Amniotic stem cell (primary cell): ENCODE results near the gene TMEM116.
"Not testable (repeated sequence)": the region's sequence is repeated elsewhere in the genome, so short reads cannot be mapped to it uniquely, and the experiment has no call there.

ENCODE experiments used
- DNase-seq: peaks from one replicate; lab custom pipeline; 2025; lab: John Stamatoyannopoulos, UW

The TMEM116 gene

GRCh38 chr12:111976291-111976690 is 36.7 kb downstream of the TMEM116 start:
- DNase-seq, result no peak

GRCh38 chr12:111975161-111975931 is 37.6 kb downstream of the TMEM116 start:
- no peak for DNase-seq

DNA sequence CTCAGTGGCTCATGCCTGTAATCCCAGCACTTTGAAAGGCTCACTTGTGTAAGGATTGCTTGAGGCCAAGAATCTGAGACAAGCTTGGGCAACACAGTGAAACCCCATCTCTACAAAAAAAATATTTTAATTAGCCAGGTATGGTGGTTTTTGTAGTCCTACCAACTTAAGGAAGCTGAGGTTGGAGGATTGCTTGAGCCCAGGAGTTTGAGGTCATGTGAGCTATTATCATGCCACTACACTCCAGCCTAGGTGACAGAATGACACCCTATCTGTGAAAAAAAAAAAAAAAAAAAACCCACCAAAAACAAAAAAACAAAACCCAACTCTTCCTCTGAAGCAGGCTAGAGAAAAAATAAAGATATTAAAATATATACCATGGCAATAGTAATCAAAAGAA is 41.2 kb downstream of the TMEM116 start:
- no peak for DNase-seq

- DNase-seq, result no peak
Observed at GRCh38 chr12:111964935-111965334, 48.0 kb downstream of the TMEM116 start.

GRCh38 chr12:111959518-111959917 is 53.4 kb downstream of the TMEM116 start:
- DNase-seq, result not testable (repeated sequence)

DNA sequence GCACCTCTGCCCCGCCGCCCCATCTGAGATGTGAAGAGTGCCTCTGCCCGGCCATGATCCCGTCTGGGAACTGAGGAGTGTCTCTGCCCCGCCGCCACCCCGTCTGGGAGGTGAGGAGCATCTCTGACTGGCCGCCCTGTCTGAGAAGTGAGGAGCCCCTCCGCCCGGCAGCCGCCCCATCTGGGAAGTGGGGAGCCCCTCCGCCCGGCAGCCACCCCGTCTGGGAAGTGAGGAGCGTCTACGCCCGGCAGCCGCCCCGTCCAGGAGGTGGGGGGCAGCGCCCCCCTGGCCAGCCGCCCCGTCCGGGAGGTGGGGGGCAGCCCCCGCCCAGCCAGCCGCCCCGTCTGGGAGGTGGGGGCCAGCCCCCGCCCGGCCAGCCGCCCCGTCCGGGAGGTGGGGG is 55.7 kb downstream of the TMEM116 start:
- DNase-seq, result not testable (repeated sequence)

- DNase-seq, result no peak
Observed at GRCh38 chr12:111954969-111955368, 58.0 kb downstream of the TMEM116 start.

DNA sequence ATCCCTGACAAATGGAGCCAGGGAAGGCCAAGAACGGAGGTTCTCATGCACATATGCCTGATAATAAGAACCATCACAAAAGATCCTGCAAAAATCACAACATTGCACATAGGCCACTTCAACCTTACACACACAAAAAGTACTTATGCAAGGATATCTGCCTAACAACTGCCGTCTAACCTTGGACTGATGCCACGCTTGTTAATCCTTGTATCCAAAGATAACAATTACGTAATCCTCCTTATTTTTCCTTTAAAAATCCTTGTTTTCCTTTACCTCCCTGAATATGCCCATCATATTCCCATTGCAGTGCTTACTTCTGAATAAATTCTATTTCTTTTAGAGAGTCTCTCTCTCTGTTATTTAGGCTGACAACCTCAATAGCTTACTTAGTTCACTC is 59.5 kb downstream of the TMEM116 start:
- no peak for DNase-seq

- not testable (repeated sequence) for DNase-seq
Observed at GRCh38 chr12:111952084-111952787, 60.7 kb downstream of the TMEM116 start.

DNA sequence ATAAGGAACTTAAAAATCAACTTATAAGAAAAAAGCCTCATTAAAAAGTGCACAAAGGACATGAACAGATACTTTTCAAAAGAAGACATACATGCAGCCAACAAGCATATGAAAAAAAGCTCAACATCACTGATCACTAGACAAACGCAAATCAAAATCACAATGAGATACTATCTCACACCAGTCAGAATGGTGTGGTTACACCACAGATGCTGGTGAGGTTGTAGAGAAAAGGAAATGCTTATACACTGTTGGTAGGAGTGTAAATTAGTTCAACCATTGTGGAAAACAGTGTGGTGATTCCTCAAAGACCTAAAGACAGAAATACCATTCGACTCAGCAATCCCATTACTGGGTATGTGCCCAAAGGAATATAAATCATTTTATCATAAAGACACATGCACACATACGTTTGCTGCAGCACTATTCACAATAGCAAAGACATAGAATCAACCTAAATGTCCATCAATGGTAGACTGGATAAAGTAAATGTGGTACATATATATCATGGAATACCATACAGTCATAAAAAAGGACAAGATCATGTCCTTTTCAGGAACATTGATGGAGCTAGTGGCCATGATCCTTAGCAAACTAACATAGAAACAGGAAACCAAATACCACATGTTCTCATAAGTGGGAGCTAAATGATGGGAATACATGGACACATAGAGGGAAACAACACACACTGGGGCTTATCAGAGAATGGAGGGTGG is 61.8 kb downstream of the TMEM116 start:
- DNase-seq, result not testable (repeated sequence)

- no peak for DNase-seq
Observed at GRCh38 chr12:111943929-111944328, 69.0 kb downstream of the TMEM116 start.

- DNase-seq, result peak; percentile 41
Observed at GRCh38 chr12:111942557-111942956, 70.4 kb downstream of the TMEM116 start.

GRCh38 chr12:111937429-111937828 is 75.5 kb downstream of the TMEM116 start:
- DNase-seq, result no peak

DNA sequence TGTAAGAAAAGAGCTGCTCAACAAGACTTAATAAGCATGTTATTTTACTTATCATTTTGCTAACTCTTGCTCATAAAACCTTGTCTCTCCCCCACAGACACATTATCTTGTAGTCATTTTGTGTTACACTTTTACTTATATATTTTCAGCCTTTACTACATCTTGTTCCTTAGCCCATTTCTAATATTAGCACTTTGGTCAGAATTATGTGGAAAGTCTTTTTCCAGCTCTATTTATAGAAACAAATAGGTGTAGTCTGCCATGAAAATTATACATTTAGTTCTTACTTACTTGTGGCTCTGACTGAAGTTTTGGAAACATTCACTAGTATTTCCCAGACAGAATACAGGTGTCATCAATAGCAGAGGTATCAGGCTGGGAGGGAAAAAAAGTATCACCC is 76.1 kb downstream of the TMEM116 start:
- DNase-seq, result no peak

DNA sequence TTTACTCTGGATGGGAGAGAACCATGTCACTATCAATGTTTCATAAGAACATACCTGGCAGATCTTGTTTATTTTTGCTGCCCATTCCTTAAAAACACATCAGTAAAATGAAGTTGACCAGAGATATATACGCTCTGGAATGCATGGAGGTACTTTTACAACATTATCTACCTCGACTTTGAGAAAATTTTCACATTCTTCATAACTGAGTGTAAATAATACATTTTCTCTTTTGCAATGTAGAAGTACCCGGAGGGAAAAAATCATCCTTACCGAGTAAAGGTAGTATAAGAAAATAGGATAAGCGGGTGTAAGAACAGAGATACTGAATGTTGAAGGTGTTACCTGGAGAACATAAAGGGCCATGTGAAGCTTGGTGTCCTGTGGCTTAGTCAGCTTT is 80.7 kb downstream of the TMEM116 start:
- DNase-seq, result no peak

DNA sequence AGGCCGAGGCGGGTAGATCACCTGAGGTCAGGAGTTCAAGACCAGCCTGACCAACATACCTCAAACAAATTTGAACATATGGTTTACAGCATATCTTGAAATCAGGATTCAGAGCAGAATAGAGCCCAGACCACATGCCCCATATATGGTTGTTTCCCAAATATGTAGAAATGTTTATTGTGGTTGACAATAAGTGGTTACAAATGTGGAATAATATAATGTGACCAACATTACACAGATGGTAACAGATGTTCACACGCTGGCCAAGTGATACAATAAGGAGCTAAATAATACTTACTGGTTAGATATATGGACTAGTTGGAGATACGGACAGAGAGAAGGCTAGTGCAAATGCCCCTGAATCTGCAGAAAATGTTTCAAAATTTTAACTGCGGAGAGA is 85.6 kb downstream of the TMEM116 start:
- DNase-seq, result no peak

DNA sequence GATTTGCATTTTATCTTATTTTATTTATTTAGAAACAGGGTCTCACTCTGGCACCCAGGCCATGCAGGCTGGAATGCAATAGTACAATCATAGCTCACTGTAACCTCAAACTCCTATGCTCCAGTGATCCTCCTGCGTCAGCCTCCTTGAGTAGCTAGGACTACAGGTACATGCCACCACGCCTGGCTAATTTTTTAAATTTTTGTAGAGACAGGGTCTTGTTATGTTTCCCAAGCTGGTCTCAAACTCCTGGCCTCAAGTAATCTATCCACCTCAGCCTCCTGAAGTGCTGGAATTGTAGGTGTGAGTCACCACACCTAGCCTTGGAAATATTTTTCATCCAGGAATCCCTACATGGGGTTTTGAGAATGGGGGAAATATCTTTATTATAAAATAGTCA is 86.3 kb downstream of the TMEM116 start:
- no peak for DNase-seq

GRCh38 chr12:111925171-111925570 is 87.8 kb downstream of the TMEM116 start:
- DNase-seq, result no peak

- DNase-seq, result no peak
Observed at GRCh38 chr12:111907740-111908139, 105.2 kb downstream of the TMEM116 start.

- DNase-seq, result no peak
Observed at GRCh38 chr12:111905502-111905901, 107.5 kb downstream of the TMEM116 start.

DNA sequence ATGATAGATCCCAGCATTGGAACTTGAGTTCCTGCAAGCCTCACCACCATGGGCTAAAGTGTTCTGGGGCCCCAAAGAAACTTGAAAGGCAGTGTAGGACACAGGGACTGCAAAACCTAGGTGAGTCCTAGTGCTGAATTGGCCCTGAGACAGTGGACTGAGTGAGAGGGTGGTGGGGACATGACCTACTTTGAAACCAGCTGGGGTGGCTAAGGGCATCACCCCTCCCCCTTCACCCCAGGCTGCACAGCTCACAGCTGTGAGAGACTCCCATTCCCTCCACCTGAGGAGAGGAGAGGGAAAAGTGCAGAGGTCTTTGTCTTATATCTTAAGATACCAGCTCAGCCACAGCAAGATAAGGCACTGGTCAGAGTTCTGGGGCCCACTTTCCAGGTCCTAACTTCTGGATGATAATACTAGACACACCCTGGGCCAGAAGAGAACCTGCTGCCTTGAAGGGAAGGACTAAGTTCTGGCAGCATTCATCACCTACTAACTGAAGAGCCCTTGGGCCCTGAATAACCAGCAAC is 108.5 kb downstream of the TMEM116 start:
- DNase-seq, result no peak

DNA sequence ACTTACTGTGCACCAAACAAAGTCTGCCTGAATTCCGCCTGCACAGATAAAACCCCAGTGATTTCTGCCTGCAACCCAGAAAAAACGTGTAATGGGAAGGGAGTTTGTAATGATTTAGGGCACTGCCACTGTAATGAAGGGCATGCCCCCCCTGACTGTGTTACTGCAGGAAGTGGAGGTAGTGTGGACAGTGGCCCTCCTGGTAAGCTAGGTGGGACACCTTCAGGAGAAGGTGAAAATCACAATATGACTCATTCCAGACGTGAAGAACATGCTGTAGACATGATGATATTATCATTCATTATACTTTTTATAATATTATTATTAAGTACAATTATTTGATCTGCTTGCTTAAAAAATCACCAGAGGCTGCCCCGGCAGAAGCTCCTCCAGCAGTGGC is 111.8 kb downstream of the TMEM116 start:
- DNase-seq, result no peak

DNA sequence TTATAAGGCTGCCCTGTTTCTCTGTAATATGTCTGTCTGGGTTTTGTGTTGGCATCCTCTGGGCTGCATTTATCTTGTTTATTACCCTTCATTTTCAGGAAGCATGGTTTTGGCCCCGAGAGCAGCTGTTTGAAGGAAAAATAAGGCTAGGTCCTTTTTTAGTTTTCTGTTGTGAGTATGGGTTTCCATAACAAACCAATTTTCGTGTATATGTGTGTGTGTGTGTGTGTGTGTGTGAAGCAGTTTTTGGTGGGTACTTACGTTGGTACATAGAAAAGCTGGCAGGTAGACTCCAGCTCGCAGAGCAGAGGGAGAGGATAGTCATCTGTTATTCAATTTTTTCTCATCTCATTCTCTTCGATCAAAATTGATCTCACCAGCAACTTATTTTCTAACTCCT is 118.4 kb downstream of the TMEM116 start:
- DNase-seq, result no peak
